Colonic mucosa (tissue), 4 donors: ENCODE data around the gene CD59. TPM values are rescaled to one million over a fixed set of nuclear protein-coding genes. Genes with fewer than 3 reads are reported as not detected.
"Not testable (repeated sequence)": the region's sequence is repeated elsewhere in the genome, so short reads cannot be mapped to it uniquely, and the experiment has no call there.

Source experiments
- DNase-seq: peaks from one replicate; pipeline ENCODE4 v3.0.0-alpha.2; 2020
- H3K27ac ChIP-seq: fragments of 200-600 bp; one replicate; pipeline ENCODE4 v1.8.0; 2021
- H3K27me3 ChIP-seq: fragments of 200-600 bp; one replicate; pipeline ENCODE4 v1.8.0; 2021
- H3K36me3 ChIP-seq: fragments of 200-600 bp; one replicate; pipeline ENCODE4 v1.8.0; 2021
- H3K4me1 ChIP-seq: fragments of 200-600 bp; one replicate; pipeline ENCODE4 v1.8.0; 2021; ENCODE audit warnings: mild to moderate bottlenecking
- H3K4me3 ChIP-seq: fragments of 200-600 bp; one replicate; pipeline ENCODE4 v1.8.0; 2021
- H3K9ac ChIP-seq, 2 donors: one replicate each; pipeline ENCODE4 v1.7.0; 2013; ENCODE audit warnings: control low read depth in 2 of 2, low read depth in 2 of 2, low read length in 2 of 2
- H3K9me3 ChIP-seq: fragments of 200-600 bp; one replicate; pipeline ENCODE4 v1.8.0; 2021
- CTCF ChIP-seq: fragments of 200-600 bp; IDR thresholded peaks from one replicate; pipeline ENCODE4 v1.8.0; 2022; ENCODE audit warnings: antibody characterized with exemption, mild to moderate bottlenecking
- intact Hi-C: fragments of 100-400 bp; cut with DNase I; formaldehyde crosslinking; loops from one replicate; pipeline ENCODE4 v1.14.1; 2022
- total RNA-seq, 2 donors: library from RNA; stranded (reverse); fragmentation: NEBNext Ultra II Directional in 1 of 2; extraction: Animal tissue kit (Norgen Biotek cat#: 25700) in 1 of 2; gene quantifications; one replicate each; pipeline ENCODE4 v1.2.1, GENCODE V29; 2021
- donor health status: healthy.
- donor health status: DM: no; HTN: no; CAD: no.
- donor health status: DM: no; HTN: no; CAD: no.

The CD59 gene
- total RNA-seq, 2 donors from 2014 or later: 268 to 399 TPM

DNA sequence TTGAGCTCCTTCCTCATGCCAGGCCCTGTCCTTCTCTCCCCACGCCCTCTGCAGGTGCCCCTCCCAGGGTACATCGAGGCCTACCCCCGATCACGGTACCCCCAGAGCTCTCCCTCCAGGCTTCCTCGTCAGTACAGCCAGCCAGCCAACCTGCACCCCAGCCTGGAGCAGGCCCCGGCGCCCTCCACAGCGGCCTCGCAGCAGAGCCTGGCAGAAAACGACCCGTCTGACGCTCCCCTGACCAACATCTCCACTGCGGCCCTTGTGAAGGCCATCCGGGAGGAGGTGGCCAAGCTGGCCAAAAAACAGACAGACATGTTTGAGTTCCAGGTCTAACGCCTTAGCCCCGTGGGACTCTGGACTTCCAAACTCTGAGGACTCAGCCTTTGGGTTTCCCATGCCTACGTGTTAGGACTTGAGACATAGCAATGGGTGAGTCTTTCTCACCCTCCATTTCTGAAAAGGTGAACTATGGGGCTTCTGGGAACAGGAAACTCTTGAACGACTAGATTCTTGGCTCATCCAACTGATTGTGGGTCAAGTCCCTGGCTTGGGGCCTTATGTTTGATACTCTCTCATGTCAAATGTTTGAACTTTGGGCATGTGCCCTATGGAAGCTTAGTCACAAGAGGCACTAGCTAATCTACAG, 68.3 kb downstream of the CD59 start:
- H3K9me3 ChIP-seq: no peaks in the 10 kb centered on the region
- no peak for TF ChIP-seq CTCF
- H3K36me3 ChIP-seq: no peaks in the 10 kb centered on the region
- H3K9ac ChIP-seq: no peak overlapping the region
- intact Hi-C loops: no loop called here
- H3K27ac ChIP-seq: no peak overlapping the region
- no peaks in the 10 kb centered on the region for H3K27me3 ChIP-seq
- no peak for DNase-seq
- no peaks in the 10 kb centered on the region for H3K4me1 ChIP-seq
- no peak overlapping the region for H3K4me3 ChIP-seq

DNA sequence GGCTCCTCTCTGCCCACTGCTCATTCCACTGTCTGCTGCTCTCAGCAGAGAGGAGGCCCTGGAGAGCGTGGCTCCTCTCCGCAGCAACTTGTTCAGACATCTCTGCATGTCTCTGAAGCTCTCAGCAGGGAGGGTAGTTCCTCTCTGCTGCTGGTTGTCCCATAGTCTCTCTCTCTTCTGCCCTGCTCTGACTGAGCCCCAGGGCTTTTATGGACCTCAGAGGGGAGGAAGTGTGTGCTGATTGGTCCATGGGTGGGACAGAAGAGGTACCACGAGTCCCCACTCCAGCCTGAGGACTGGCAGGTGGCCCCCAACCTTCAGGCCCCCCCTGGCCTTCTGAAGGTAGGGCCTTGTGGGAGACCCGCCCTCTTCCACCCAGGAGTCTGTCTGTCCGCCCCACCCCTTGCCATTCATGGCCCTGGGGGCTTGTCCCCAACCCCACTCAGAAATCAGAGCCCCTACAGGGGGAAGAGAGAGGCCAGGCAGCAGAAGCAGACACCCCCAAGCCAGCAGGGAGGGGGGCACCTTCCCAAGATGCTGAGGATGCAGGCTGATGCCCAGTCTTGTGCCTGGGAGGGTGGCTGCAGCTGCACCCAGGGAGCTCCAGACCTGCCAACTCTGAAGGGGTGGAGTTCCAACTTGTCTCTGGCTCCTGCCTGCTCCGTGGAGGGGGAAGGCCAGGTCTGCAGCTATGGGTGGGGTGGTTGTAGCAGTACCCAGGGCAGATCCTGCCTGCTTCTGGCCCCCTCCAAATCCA, 70.7 kb downstream of the CD59 start:
- Histone ChIP-seq H3K4me1 (no peaks in the 10 kb centered on the region), H3K9me3 (no peaks in the 10 kb centered on the region), H3K4me3 (no peak overlapping the region), H3K27me3 (no peaks in the 10 kb centered on the region), H3K27ac (no peak overlapping the region), H3K36me3 (no peaks in the 10 kb centered on the region), H3K9ac (no peak overlapping the region)
- TF ChIP-seq CTCF: no peak
- intact Hi-C loops: no loop called here
- DNase-seq: no peak

DNA sequence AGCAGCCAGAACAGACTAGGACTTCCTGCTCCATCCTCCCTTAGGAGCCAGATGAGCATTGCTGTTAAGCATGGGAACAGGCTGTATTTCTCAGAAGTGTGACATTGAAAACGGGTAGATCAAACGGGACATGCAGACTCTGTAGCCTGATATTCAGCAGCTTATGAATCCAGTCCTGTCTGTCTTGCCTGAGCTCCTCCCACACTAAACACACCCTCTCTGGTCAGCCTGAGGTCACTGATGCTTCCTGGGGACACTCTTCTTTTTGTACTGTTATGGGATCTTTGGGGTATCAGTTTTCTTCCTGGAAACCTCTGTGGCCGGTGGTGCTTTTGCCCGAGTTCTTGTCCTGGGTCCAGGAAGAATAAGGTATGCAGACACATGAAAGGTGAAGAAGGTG, 71.4 kb downstream of the CD59 start:
- Histone ChIP-seq H3K9ac (no peak overlapping the region), H3K27ac (no peak overlapping the region), H3K4me3 (no peak overlapping the region), H3K9me3 (no peaks in the 10 kb centered on the region), H3K27me3 (no peaks in the 10 kb centered on the region), H3K36me3 (no peaks in the 10 kb centered on the region), H3K4me1 (no peaks in the 10 kb centered on the region)
- DNase-seq: no peak
- TF ChIP-seq CTCF: no peak
- intact Hi-C loops: no loop called here

DNA sequence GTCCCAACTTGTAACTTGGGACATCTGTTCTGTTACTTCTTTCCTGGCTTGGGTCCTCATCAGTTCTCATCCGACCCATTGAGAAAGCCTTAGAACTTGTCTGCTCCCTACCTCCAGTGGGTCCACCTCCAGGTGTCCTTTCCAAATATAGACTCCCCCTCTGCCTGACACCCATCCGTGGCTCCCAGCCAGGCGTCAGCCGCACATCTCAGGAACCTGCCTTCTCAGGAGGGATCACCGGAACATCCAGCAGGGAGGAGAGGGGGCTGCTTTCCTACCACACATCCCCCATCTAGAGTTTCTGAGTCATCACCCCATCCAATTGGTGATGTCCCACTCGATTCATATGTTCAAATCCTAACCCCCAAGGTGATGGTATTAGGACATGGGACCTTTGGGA, 72.1 kb downstream of the CD59 start:
- no peak overlapping the region for H3K9ac ChIP-seq
- TF ChIP-seq CTCF: no peak
- H3K27me3 ChIP-seq: no peaks in the 10 kb centered on the region
- no peak overlapping the region for H3K27ac ChIP-seq
- no peaks in the 10 kb centered on the region for H3K36me3 ChIP-seq
- intact Hi-C loops: no loop called here
- no peaks in the 10 kb centered on the region for H3K9me3 ChIP-seq
- no peaks in the 10 kb centered on the region for H3K4me1 ChIP-seq
- DNase-seq: no peak
- H3K4me3 ChIP-seq: no peak overlapping the region

- Histone ChIP-seq H3K27me3 (no peaks in the 10 kb centered on the region), H3K4me1 (no peaks in the 10 kb centered on the region), H3K4me3 (no peak overlapping the region), H3K27ac (no peak overlapping the region), H3K9me3 (no peaks in the 10 kb centered on the region), H3K36me3 (no peaks in the 10 kb centered on the region), H3K9ac (no peak overlapping the region)
- intact Hi-C loops: no loop called here
- no peak for DNase-seq
- TF ChIP-seq CTCF: no peak
These were observed 73.1 kb downstream of the CD59 start for GRCh38 chr11:33663121-33663520.

GRCh38 chr11:33661526-33661925, 74.7 kb downstream of the CD59 start:
- H3K27me3 ChIP-seq, H3K9me3 ChIP-seq, H3K27ac ChIP-seq, H3K4me3 ChIP-seq, H3K4me1 ChIP-seq, H3K9ac ChIP-seq, DNase-seq, intact Hi-C loops, H3K36me3 ChIP-seq: not testable (repeated sequence)
